ENCODE measurements around the gene BTN2A1. TPM values are rescaled to one million over a fixed set of nuclear protein-coding genes. Genes with fewer than 3 reads are reported as not detected.
A peak's percentile ranks its signal among the peaks of the same experiment; 100 is the strongest.

BTN2A1 gene
- total and polyA plus RNA-seq, 9 of the 15 experiments (the other 6 are each of a cell fraction or from before 2014, with no cell fraction given): 6.7 to 22.1 (median 16.4) TPM

- TF ChIP-seq ZBTB9 (CRISPR knock-in tag; IDR thresholded peaks at IDR 0.05): no peak
- no peak for TF ChIP-seq NFATC3 (IDR thresholded peaks at IDR 0.05)
- peak in 1 of 2 experiments; percentile 39; a peak in 3 of 4 replicates for TF ChIP-seq MNT (conservative IDR thresholded peaks at IDR 0.05)
- TF ChIP-seq NBN (IDR thresholded peaks at IDR 0.05; ENCODE audit: low read depth): 0 out of 2 replicates have a peak, but pooled peaks have one; percentile 53
- TF ChIP-seq SIN3A (IDR thresholded peaks at IDR 0.05; ENCODE audit: borderline replicate concordance in 2 of 2, control insufficient read depth in 1 of 2, low read depth in 2 of 2, low read length in 2 of 2): no peak
- TF ChIP-seq ZZZ3 (IDR thresholded peaks at IDR 0.05): no peak
- peak; percentile 56 for TF ChIP-seq BHLHE40 (IDR thresholded peaks at IDR 0.05; ENCODE audit: low read length)
- peak in 1 of 2 experiments; percentile 50; a peak in 2 of 4 replicates for TF ChIP-seq MAZ (CRISPR knock-in tag; conservative IDR thresholded peaks at IDR 0.05 in 1 of 2, IDR thresholded peaks at IDR 0.05 in 1 of 2)
- no peak for TF ChIP-seq HMGN3 (IDR thresholded peaks at IDR 0.05; ENCODE audit: borderline replicate concordance, extremely low read depth, insufficient read length, low read depth, low read length)
- TF ChIP-seq DLX4 (CRISPR knock-in tag; IDR thresholded peaks at IDR 0.05): no peak
- TF ChIP-seq ELF4 (CRISPR knock-in tag; IDR thresholded peaks at IDR 0.05): no peak
- no peak for TF ChIP-seq KDM1A (IDR thresholded peaks at IDR 0.05)
- peak in 1 of 2 experiments; percentile 39 for TF ChIP-seq AFF1 (IDR thresholded peaks at IDR 0.05; ENCODE audit: low read depth in 1 of 2, partially characterized antibody in 2 of 2)
- no peak for TF ChIP-seq PTRF (tag; IDR thresholded peaks at IDR 0.05)
- peak; percentile 59 for TF ChIP-seq FOSL1 (tag; conservative IDR thresholded peaks at IDR 0.05)
- TF ChIP-seq E4F1 (CRISPR knock-in tag; IDR thresholded peaks at IDR 0.05; ENCODE audit: borderline replicate concordance): no peak
- TF ChIP-seq XRCC3 (IDR thresholded peaks at IDR 0.05): no peak
These were observed 16.1 kb downstream of the BTN2A1 start (continued) for GRCh38 chr6:26473758-26474438.
